SK-N-SH (cell line): Measurements from ENCODE around the gene ANKRD11. TPM values are rescaled to one million over a fixed set of nuclear protein-coding genes. Genes with fewer than 3 reads are reported as not detected.

Experiments
- CTCF ChIA-PET: fragments of 300-600, 350-600 bp; formaldehyde crosslinking; extraction: SDS; loops from one replicate; lab custom pipeline; 2021; lab: Yijun Ruan, JAX
- POLR2A ChIA-PET: fragments of 350-600 bp; sonication (Branson Sonifier 250); formaldehyde crosslinking; extraction: SDS; loops from one replicate; lab custom pipeline; 2020; ENCODE audit warnings: antibody characterized with exemption, inconsistent platforms; lab: Yijun Ruan, JAX
- DNase-seq: peaks from one replicate; pipeline ENCODE4 v3.0.0; 2012
- H2AFZ ChIP-seq: fragments of 200-600 bp; sonication (generic); 2 replicates; pipeline ENCODE4 v1.8.1; 2016; ENCODE audit warnings: antibody characterized with exemption, mild to moderate bottlenecking, low read depth
- H3F3A ChIP-seq: fragments of 200-600 bp; sonication (generic); replicated peaks from 2 replicates; pipeline ENCODE3; 2016; ENCODE audit warnings: antibody characterized with exemption, mild to moderate bottlenecking; ENCODE audit not compliant: insufficient read depth
- H3K27ac ChIP-seq, 2 experiments: fragments of 200-500 bp in 1 of 2; fragments of 200-600 bp in 1 of 2; sonication (Bioruptor generic) in 1 of 2; sonication (generic), shearing (Covaris generic) in 1 of 2; 2 replicates each; pipeline versions ENCODE4 v1.5.1 to v1.6.1; 2014 to 2016; ENCODE audit warnings: low read depth in 2 of 2, inconsistent platforms in 1 of 2, low read length in 1 of 2, mild to moderate bottlenecking in 1 of 2, mixed read lengths in 1 of 2
- H3K27me3 ChIP-seq: fragments of 200-600 bp; sonication (generic), shearing (Covaris generic); 2 replicates; pipeline ENCODE4 v1.6.1; 2016; ENCODE audit warnings: mixed run types; ENCODE audit not compliant: insufficient read depth
- H3K36me3 ChIP-seq, 2 experiments: fragments of 200-500 bp in 1 of 2; fragments of 200-600 bp in 1 of 2; sonication (Bioruptor generic) in 1 of 2; sonication (generic) in 1 of 2; replicated peaks in 1 of 2; 2 replicates each; pipeline versions ENCODE3 to v1.5.1; 2014 to 2016; ENCODE audit warnings: low read length in 1 of 2, mild to moderate bottlenecking in 1 of 2; ENCODE audit not compliant: insufficient read depth in 2 of 2, control insufficient read depth in 1 of 2
- H3K4me1 ChIP-seq, 2 experiments: fragments of 200-500 bp in 1 of 2; fragments of 200-600 bp in 1 of 2; sonication (Bioruptor generic) in 1 of 2; sonication (generic), shearing (Covaris generic) in 1 of 2; 2 replicates each; pipeline versions ENCODE4 v1.5.1 to v1.6.1; 2014 to 2016; ENCODE audit warnings: low read depth in 1 of 2, low read length in 1 of 2, mixed run types in 1 of 2; ENCODE audit not compliant: insufficient read depth in 2 of 2, control insufficient read depth in 1 of 2
- H3K4me2 ChIP-seq: fragments of 200-600 bp; sonication (generic), shearing (Covaris generic); 2 replicates; pipeline ENCODE4 v1.6.1; 2017; ENCODE audit warnings: mixed run types
- H3K4me3 ChIP-seq, 2 experiments: fragments of 200-500 bp in 1 of 2; fragments of 200-600 bp in 1 of 2; sonication (Bioruptor generic) in 1 of 2; sonication (generic), shearing (Covaris generic) in 1 of 2; 2 replicates each; pipeline versions ENCODE4 v1.5.1 to v1.8.1; 2014 to 2016; ENCODE audit warnings: low read depth in 2 of 2, inconsistent platforms in 1 of 2, low read length in 1 of 2, mild to moderate bottlenecking in 1 of 2, mixed read lengths in 1 of 2, moderate library complexity in 1 of 2
- H3K79me2 ChIP-seq: fragments of 200-600 bp; sonication (generic); 2 replicates; pipeline ENCODE4 v1.8.1; 2017; ENCODE audit warnings: mild to moderate bottlenecking; ENCODE audit not compliant: insufficient read depth
- H3K9ac ChIP-seq: fragments of 200-600 bp; sonication (generic); 2 replicates; pipeline ENCODE4 v1.6.1; 2017; ENCODE audit warnings: mixed run types
- H3K9me2 ChIP-seq: fragments of 200-600 bp; sonication (generic); 2 replicates; pipeline ENCODE4 v1.6.1; 2017; ENCODE audit warnings: mixed run types
- H3K9me3 ChIP-seq: fragments of 200-600 bp; sonication (generic); 2 replicates; pipeline ENCODE4 v1.6.1; 2017; ENCODE audit warnings: mixed run types, mild to moderate bottlenecking, moderate library complexity
- H4K20me1 ChIP-seq: fragments of 200-600 bp; sonication (generic); 2 replicates; pipeline ENCODE4 v1.6.1; 2017; ENCODE audit warnings: mild to moderate bottlenecking, mixed run types; ENCODE audit not compliant: insufficient read depth
- EP300 ChIP-seq, 2 experiments: IDR thresholded peaks; 2 replicates each; pipeline versions ENCODE4 v1.4.0 to v1.6.1; 2012; ENCODE audit warnings: borderline replicate concordance in 1 of 2, low read depth in 1 of 2, low read length in 1 of 2
- EZH2phosphoT487 ChIP-seq: fragments of 200-600 bp; sonication (generic); IDR thresholded peaks from 2 replicates; pipeline ENCODE4 v1.6.1; 2017; ENCODE audit warnings: low read depth, mixed run types, mild to moderate bottlenecking, antibody characterized with exemption, moderate library complexity, borderline replicate concordance
- FOXJ3 ChIP-seq: sonication (generic); formaldehyde crosslinking; IDR thresholded peaks from 2 replicates; pipeline ENCODE4 v1.5.1; 2020; ENCODE audit warnings: mild to moderate bottlenecking, missing genetic modification reagents
- JUND ChIP-seq: IDR thresholded peaks from 2 replicates; pipeline ENCODE4 v1.4.0; 2012
- MXI1 ChIP-seq: IDR thresholded peaks from 2 replicates; pipeline ENCODE4 v1.6.1; 2012; ENCODE audit warnings: mild to moderate bottlenecking, low read depth, low read length, improper control_type of control experiment
- NFIC ChIP-seq: IDR thresholded peaks from 2 replicates; pipeline ENCODE4 v1.4.0; 2012; ENCODE audit warnings: borderline replicate concordance
- NRF1 ChIP-seq: IDR thresholded peaks from 2 replicates; pipeline ENCODE4 v1.6.1; 2012; ENCODE audit warnings: low read depth, mild to moderate bottlenecking, low read length
- RFX5 ChIP-seq: IDR thresholded peaks from 2 replicates; pipeline ENCODE4 v1.6.1; 2012; ENCODE audit warnings: mild to moderate bottlenecking, improper control_type of control experiment, low read length
- SIN3A ChIP-seq: IDR thresholded peaks from 2 replicates; pipeline ENCODE4 v1.6.1; 2012; ENCODE audit warnings: low read depth, mild to moderate bottlenecking, low read length, moderate library complexity, borderline replicate concordance
- TEAD4 ChIP-seq: IDR thresholded peaks from 2 replicates; pipeline ENCODE4 v1.4.0; 2012; ENCODE audit warnings: mild to moderate bottlenecking, borderline replicate concordance; ENCODE audit not compliant: insufficient read depth
- YY1 ChIP-seq: IDR thresholded peaks from 2 replicates; pipeline ENCODE4 v1.4.0; 2012; ENCODE audit warnings: low read depth, mild to moderate bottlenecking
- WGBS: methylation state at CpG from one replicate; pipeline ENCODE4 v1.1.6; 2017; ENCODE audit warnings: low lambda C conversion rate; 5-methylcytosine and 5-hydroxymethylcytosine counted together
- polyA plus RNA-seq, 3 experiments: library from polyadenylated mRNA; depleted of rRNA; stranded (reverse); fragments of >200 nt; gene quantifications; 2 replicates each; pipeline ENCODE4 v1.2.3, GENCODE V29; 2012
- TF ChIP-seq, protein P1 (sequence below): fragments of 150-350 bp; IDR thresholded peaks from 2 replicates; pipeline ENCODE4 v1.6.1; 2017; ENCODE audit warnings: antibody characterized with exemption, low read length, low read depth, borderline replicate concordance
- TF ChIP-seq, protein P2 (sequence below): IDR thresholded peaks from 2 replicates; pipeline ENCODE4 v1.6.1; 2012; ENCODE audit warnings: mild to moderate bottlenecking, low read depth, low read length, moderate library complexity
- TF ChIP-seq, protein P3 (sequence below): fragments of 200-600 bp; sonication (generic); IDR thresholded peaks from 2 replicates; pipeline ENCODE4 v1.6.1; 2017; ENCODE audit warnings: antibody characterized with exemption, mild to moderate bottlenecking, moderate library complexity

Gene ANKRD11
- polyA plus RNA-seq, 1 of the 3 experiments (the other 2 are of a cell fraction), result 50.2 TPM

DNA sequence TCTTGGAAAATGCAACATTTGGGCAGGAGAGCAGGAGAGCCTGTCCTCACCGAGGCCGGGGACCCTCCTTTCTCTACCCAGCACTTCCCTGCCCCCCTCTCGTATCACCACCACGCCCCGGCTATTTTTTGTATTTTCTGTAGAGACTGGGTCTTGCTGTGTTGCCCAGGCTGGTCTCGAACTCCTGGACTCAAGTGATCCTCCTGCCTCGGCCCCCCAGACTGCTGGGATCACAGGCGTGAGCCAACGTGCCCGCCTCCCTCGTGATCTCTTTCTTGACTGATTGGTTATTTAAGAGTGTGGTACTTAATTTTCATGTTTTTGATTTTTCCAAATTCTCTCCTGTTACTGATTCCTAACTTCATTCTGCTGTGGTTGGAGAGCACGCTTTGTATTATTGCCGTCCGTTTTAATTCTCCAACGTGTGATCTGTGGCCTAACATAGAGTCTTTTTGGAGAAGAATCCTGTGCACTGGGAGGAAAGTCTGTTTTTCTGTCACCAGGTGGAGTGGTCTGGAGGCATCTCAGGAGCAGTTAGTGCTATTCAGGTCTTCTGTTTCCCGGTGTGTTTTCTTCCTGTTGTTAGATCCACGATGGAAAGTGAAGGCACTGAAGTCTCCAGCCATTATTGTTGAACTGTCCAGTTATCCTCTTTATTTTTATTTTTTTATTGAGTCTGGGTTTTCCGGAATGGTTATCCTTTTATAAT lies 232.4 kb downstream of the ANKRD11 start:
- H3K4me1 ChIP-seq, result no peaks in the 10 kb centered on the region
- TF ChIP-seq EZH2phosphoT487 (no peak), RFX5 (no peak), NRF1 (no peak), JUND (no peak), MXI1 (no peak), EP300 (IDR thresholded peaks at IDR 0.05; ENCODE audit: borderline replicate concordance in 1 of 2, low read depth in 1 of 2, low read length in 1 of 2) (no peak), SIN3A (no peak), NFIC (no peak), FOXJ3 (no peak), TEAD4 (no peak), YY1 (no peak)
- TF ChIP-seq, protein P1, sequence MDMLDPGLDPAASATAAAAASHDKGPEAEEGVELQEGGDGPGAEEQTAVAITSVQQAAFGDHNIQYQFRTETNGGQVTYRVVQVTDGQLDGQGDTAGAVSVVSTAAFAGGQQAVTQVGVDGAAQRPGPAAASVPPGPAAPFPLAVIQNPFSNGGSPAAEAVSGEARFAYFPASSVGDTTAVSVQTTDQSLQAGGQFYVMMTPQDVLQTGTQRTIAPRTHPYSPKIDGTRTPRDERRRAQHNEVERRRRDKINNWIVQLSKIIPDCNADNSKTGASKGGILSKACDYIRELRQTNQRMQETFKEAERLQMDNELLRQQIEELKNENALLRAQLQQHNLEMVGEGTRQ, result no peak
- TF ChIP-seq, protein P2, sequence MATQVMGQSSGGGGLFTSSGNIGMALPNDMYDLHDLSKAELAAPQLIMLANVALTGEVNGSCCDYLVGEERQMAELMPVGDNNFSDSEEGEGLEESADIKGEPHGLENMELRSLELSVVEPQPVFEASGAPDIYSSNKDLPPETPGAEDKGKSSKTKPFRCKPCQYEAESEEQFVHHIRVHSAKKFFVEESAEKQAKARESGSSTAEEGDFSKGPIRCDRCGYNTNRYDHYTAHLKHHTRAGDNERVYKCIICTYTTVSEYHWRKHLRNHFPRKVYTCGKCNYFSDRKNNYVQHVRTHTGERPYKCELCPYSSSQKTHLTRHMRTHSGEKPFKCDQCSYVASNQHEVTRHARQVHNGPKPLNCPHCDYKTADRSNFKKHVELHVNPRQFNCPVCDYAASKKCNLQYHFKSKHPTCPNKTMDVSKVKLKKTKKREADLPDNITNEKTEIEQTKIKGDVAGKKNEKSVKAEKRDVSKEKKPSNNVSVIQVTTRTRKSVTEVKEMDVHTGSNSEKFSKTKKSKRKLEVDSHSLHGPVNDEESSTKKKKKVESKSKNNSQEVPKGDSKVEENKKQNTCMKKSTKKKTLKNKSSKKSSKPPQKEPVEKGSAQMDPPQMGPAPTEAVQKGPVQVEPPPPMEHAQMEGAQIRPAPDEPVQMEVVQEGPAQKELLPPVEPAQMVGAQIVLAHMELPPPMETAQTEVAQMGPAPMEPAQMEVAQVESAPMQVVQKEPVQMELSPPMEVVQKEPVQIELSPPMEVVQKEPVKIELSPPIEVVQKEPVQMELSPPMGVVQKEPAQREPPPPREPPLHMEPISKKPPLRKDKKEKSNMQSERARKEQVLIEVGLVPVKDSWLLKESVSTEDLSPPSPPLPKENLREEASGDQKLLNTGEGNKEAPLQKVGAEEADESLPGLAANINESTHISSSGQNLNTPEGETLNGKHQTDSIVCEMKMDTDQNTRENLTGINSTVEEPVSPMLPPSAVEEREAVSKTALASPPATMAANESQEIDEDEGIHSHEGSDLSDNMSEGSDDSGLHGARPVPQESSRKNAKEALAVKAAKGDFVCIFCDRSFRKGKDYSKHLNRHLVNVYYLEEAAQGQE, result no peak
- TF ChIP-seq, protein P3, sequence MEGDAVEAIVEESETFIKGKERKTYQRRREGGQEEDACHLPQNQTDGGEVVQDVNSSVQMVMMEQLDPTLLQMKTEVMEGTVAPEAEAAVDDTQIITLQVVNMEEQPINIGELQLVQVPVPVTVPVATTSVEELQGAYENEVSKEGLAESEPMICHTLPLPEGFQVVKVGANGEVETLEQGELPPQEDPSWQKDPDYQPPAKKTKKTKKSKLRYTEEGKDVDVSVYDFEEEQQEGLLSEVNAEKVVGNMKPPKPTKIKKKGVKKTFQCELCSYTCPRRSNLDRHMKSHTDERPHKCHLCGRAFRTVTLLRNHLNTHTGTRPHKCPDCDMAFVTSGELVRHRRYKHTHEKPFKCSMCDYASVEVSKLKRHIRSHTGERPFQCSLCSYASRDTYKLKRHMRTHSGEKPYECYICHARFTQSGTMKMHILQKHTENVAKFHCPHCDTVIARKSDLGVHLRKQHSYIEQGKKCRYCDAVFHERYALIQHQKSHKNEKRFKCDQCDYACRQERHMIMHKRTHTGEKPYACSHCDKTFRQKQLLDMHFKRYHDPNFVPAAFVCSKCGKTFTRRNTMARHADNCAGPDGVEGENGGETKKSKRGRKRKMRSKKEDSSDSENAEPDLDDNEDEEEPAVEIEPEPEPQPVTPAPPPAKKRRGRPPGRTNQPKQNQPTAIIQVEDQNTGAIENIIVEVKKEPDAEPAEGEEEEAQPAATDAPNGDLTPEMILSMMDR, result no peak
- POLR2A ChIA-PET, result no interaction called here
- no peaks in the 10 kb centered on the region for H3K79me2 ChIP-seq
- WGBS, result 82% methylated on average over 18 of the region's 18 CpGs
- DNase-seq, result peak; percentile 32
- H3K27me3 ChIP-seq, result no peaks in the 10 kb centered on the region
- H2AFZ ChIP-seq, result no peak overlapping the region
- H4K20me1 ChIP-seq, result no peaks in the 10 kb centered on the region
- no peak overlapping the region for H3K27ac ChIP-seq
- CTCF ChIA-PET, result no interaction called here
- no peak overlapping the region for H3K9ac ChIP-seq
- H3K36me3 ChIP-seq, result no peaks in the 10 kb centered on the region
- H3K9me3 ChIP-seq, result no peaks in the 10 kb centered on the region
- no peaks in the 10 kb centered on the region for H3F3A ChIP-seq
- no peak overlapping the region for H3K4me3 ChIP-seq
- H3K4me2 ChIP-seq, result no peak overlapping the region
- H3K9me2 ChIP-seq, result no peaks in the 10 kb centered on the region
